GM23248 (cell line): ENCODE measurements around the gene TMBIM4. TPM values are rescaled to one million over a fixed set of nuclear protein-coding genes. Genes with fewer than 3 reads are reported as not detected.

Experiments
- DNase-seq: peaks from one replicate; pipeline ENCODE4 v3.0.0-alpha.2; 2015
- H2AFZ ChIP-seq: fragments of 200-600 bp; sonication (generic); 2 replicates; pipeline ENCODE4 v1.6.1; 2016; ENCODE audit warnings: antibody characterized with exemption
- H3F3A ChIP-seq: fragments of 200-600 bp; sonication (generic); 2 replicates; pipeline ENCODE4 v1.6.1; 2016; ENCODE audit warnings: mild to moderate bottlenecking, antibody characterized with exemption, mixed run types; ENCODE audit not compliant: insufficient read depth
- H3K27ac ChIP-seq: fragments of 200-600 bp; sonication (generic); 2 replicates; pipeline ENCODE4 v1.5.1; 2016; ENCODE audit warnings: mild to moderate bottlenecking
- H3K27me3 ChIP-seq: fragments of 200-600 bp; sonication (generic); replicated peaks from 2 replicates; pipeline ENCODE4 v1.6.1; 2016; ENCODE audit warnings: mild to moderate bottlenecking; ENCODE audit not compliant: insufficient read depth
- H3K36me3 ChIP-seq: fragments of 200-600 bp; sonication (generic); 2 replicates; pipeline ENCODE4 v1.6.1; 2016; ENCODE audit warnings: low read depth, mild to moderate bottlenecking
- H3K4me1 ChIP-seq: fragments of 200-600 bp; sonication (generic); 2 replicates; pipeline ENCODE4 v1.6.1; 2016; ENCODE audit warnings: mild to moderate bottlenecking; ENCODE audit not compliant: insufficient read depth
- H3K4me2 ChIP-seq: fragments of 200-600 bp; sonication (generic); one replicate; pipeline ENCODE4 v1.6.1; 2016; ENCODE audit warnings: mild to moderate bottlenecking; ENCODE audit not compliant: unreplicated experiment
- H3K4me3 ChIP-seq: fragments of 200-600 bp; sonication (generic); 2 replicates; pipeline ENCODE4 v1.5.1; 2016; ENCODE audit warnings: mild to moderate bottlenecking
- H3K79me2 ChIP-seq: fragments of 200-600 bp; sonication (generic); 2 replicates; pipeline ENCODE4 v1.6.1; 2016; ENCODE audit warnings: mild to moderate bottlenecking; ENCODE audit not compliant: insufficient read depth
- H3K9ac ChIP-seq: fragments of 200-600 bp; sonication (generic); 2 replicates; pipeline ENCODE4 v1.6.1; 2016; ENCODE audit warnings: mild to moderate bottlenecking
- H3K9me2 ChIP-seq: fragments of 200-600 bp; sonication (generic); 2 replicates; pipeline ENCODE4 v1.6.1; 2016; ENCODE audit warnings: mixed run types, mild to moderate bottlenecking, moderate library complexity; ENCODE audit not compliant: insufficient read depth
- H3K9me3 ChIP-seq: fragments of 200-600 bp; sonication (generic); one replicate; pipeline ENCODE4 v1.6.1; 2017; ENCODE audit warnings: low read depth
- H4K20me1 ChIP-seq: fragments of 200-600 bp; sonication (generic); 2 replicates; pipeline ENCODE4 v1.6.0; 2016; ENCODE audit not compliant: insufficient read depth
- EZH2 ChIP-seq: fragments of 200-600 bp; sonication (generic); IDR thresholded peaks from 2 replicates; pipeline ENCODE4 v1.6.1; 2018; ENCODE audit warnings: antibody characterized with exemption, mild to moderate bottlenecking; ENCODE audit not compliant: insufficient read depth, poor library complexity, severe bottlenecking
- EZH2phosphoT487 ChIP-seq: fragments of 200-600 bp; sonication (generic); IDR thresholded peaks from 2 replicates; pipeline ENCODE4 v1.6.1; 2018; ENCODE audit warnings: antibody characterized with exemption, moderate library complexity, mild to moderate bottlenecking, low read depth; ENCODE audit not compliant: insufficient read depth
- WGBS, 2 experiments: methylation state at CpG; one replicate each; pipeline ENCODE4 v1.1.6; 2015 to 2017; ENCODE audit warnings: low lambda C conversion rate in 2 of 2, low coverage in 1 of 2; ENCODE audit errors: missing lambda C conversion rate in 2 of 2; 5-methylcytosine and 5-hydroxymethylcytosine counted together
- in situ Hi-C: fragments of 300-500 bp; cut with MboI; formaldehyde crosslinking; loops from 2 replicates; pipeline ENCODE4 v1.15.0; 2020
- polyA plus RNA-seq: library from polyadenylated mRNA; unstranded; fragments of >200 nt; fragmentation: Nextera tagmentation; extraction: Ambion mirVana; gene quantifications from 2 replicates; pipeline ENCODE4 v1.2.1, GENCODE V29; 2016
- total RNA-seq: library from RNA; depleted of rRNA; stranded (reverse); fragments of >200 nt; shearing (Covaris generic); gene quantifications from 2 replicates; pipeline ENCODE4 v1.2.3, GENCODE V29; 2014

TMBIM4 gene
- total and polyA plus RNA-seq, 2 experiments from 2014 or later: 162 to 276 TPM

DNA sequence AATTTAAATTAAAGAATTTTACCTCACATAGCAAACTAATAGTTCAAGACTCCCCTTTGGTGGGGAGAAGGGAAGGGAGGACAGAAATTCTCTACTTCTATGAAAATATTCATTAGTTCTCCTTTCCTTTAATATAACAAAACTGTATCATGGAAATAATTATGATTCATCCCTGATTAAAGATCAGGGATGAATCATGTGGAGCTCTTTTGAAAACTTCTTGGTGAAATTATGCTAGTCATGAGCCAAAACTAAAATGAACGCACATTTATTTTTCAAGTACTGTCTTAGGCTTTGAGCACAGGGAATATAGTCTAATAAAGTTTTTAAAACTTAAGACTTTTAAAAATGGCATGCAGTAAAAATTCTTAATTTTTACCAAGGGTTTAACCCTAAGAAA lies 17.1 kb downstream of the TMBIM4 start:
- peak overlapping the region; percentile 42 for H2AFZ ChIP-seq
- peak overlapping the region; percentile 89 for H3K4me2 ChIP-seq
- no peaks in the 10 kb centered on the region for H3K27me3 ChIP-seq
- DNase-seq: peak; percentile 82
- no peaks in the 10 kb centered on the region for H4K20me1 ChIP-seq
- H3K36me3 ChIP-seq: peaks cover 10% of the 10 kb centered on the region; the same call in 1 of the 2 replicates
- 2 to 7% methylated on average over 1 of the region's 1 CpG for WGBS, 2 experiments
- peaks cover 30% of the 10 kb centered on the region for H3K4me1 ChIP-seq
- peaks cover 68% of the 10 kb centered on the region for H3K79me2 ChIP-seq
- no peaks in the 10 kb centered on the region for H3K9me3 ChIP-seq
- peak overlapping the region; percentile 54 for H3K4me3 ChIP-seq
- in situ Hi-C loops: no loop called here
- peak overlapping the region; percentile 79 for H3K27ac ChIP-seq
- H3K9ac ChIP-seq: peak overlapping the region; percentile 64
- H3K9me2 ChIP-seq: no peaks in the 10 kb centered on the region
- TF ChIP-seq EZH2phosphoT487: no peak
- no peak for TF ChIP-seq EZH2
- H3F3A ChIP-seq: peaks cover 27% of the 10 kb centered on the region

DNA sequence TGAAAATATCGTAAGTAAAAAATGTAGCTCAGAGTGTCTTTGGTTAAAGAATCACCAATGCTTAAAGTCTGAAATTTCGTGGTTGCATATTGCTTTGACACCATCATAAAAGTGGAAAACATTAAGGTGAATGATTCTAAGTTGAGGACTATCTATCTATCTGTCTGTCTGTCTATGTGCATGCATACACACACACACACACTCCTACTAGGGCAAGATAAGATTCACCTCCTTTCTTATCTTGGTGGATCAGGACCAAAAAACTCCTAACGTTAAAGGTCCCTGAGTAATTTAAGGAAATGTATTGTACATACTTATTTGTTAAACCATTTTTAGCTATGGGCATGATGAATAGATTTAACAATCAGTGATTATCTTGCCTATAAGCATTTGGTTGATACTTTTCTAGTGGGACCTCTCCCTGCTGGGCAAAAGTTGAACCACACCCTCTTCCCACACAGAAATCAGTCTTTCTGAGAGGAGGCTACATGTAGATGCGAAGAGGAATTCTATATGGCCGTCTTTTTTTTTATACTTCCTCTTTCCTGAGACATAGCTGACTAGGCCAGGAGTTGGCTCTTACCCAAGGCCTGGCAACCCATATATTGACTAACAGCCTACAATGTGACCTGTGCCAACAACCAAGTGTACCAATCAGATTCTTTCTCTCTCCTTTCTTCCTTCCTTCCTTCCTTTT lies 19.9 kb downstream of the TMBIM4 start:
- H3K9me2 ChIP-seq: no peaks in the 10 kb centered on the region
- peaks cover 22% of the 10 kb centered on the region for H3F3A ChIP-seq

DNA sequence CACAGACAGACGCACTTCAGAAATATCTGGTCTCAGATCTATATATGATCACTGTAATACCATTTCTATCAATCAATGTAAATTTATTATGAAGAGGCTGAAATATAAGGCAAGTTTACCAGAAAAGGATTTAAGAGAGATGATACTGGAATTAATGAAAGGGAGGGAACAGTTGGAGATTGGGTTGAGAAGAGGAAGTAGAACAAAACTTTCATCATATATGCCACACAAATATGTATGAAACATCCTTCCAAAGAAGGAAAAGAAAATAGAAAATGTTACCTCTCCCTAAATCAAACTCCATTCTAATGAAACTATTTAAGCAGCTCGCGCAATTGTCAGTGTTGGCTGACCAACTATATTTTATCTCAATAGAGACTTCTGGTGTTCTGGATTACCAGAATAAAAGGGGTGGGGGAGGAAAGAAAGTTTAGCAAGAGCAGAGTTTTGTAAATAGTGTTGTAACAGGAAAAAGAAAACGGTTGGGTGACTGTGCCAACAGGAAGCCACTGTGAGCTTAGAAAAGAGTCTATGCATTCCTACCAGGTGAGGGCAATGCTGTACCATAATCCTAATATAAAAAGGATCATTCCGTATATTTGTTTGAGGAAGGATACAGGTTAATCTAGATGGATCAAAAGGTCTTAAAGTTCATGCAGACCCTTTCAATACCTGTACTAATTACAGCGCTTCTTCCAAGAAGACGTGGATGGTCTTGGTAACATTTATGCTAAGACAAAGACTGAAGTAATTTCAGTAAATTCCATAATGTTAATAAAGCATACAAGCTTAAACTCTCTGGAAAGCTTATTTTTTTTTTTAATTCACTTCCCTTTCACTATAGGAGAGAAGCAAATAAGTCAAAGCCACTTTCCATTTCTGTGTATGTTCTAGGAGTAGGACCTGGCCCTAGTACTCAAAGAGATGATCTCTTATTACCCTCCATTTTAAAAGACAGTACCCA lies 24.7 kb downstream of the TMBIM4 start:
- Histone ChIP-seq H3K4me2 (no peak overlapping the region), H3K27ac (peak overlapping the region; percentile 28), H3K27me3 (no peaks in the 10 kb centered on the region), H3K36me3 (peaks cover 36% of the 10 kb centered on the region), H3K4me3 (no peak overlapping the region), H3K79me2 (peaks cover 42% of the 10 kb centered on the region), H4K20me1 (no peaks in the 10 kb centered on the region), H2AFZ (peak overlapping the region; percentile 50), H3K9ac (peak overlapping the region; percentile 3; the same call in 1 of the 2 replicates), H3K4me1 (peaks cover 14% of the 10 kb centered on the region), H3K9me3 (no peaks in the 10 kb centered on the region), H3K9me2 (no peaks in the 10 kb centered on the region), H3F3A (peaks cover 17% of the 10 kb centered on the region)
- peak; percentile 82 for DNase-seq
- 62 to 64% methylated on average over 7 of the region's 7 CpGs for WGBS, 2 experiments
- in situ Hi-C loops: loop anchor here (10.0 kb wide), 1 partner anchor 260 kb away; no protein-coding TSS in a partner anchor
- TF ChIP-seq EZH2phosphoT487: no peak
- TF ChIP-seq EZH2: no peak

More for the DNA sequence above, 19.9 kb downstream of the TMBIM4 start:
- Histone ChIP-seq H3K27ac (no peak overlapping the region), H4K20me1 (no peaks in the 10 kb centered on the region), H3K79me2 (peaks cover 40% of the 10 kb centered on the region), H2AFZ (no peak overlapping the region), H3K4me1 (peaks cover 35% of the 10 kb centered on the region), H3K9me3 (no peaks in the 10 kb centered on the region), H3K27me3 (no peaks in the 10 kb centered on the region), H3K4me3 (no peak overlapping the region), H3K36me3 (peaks cover 10% of the 10 kb centered on the region; the same call in 1 of the 2 replicates), H3K4me2 (no peak overlapping the region), H3K9ac (no peak overlapping the region)
- no peak for TF ChIP-seq EZH2
- TF ChIP-seq EZH2phosphoT487: no peak
- WGBS, 2 experiments: 85 to 90% methylated on average over 5 of the region's 5 CpGs
- no peak for DNase-seq
- in situ Hi-C loops: loop anchor here (10.0 kb wide), 1 partner anchor 255 kb away; no protein-coding TSS in a partner anchor

DNA sequence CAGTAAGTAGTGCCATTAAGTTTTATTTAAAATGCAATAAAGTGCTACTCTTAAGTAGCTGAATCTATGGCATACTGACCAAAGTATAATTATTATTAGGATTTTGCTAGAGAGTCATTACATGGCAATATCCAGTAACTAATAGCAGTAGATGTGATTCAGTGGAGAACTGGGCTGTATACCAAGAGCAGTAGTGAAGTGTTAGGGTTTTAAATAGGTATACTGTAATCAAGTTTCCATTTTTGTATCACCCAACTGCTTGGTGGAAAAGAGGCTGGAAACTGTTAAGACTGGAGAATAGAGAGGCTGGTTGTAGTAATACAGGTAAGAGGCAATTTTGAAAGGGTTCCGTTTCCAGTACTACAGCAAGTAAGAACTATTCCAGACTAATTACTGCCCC lies 25.9 kb downstream of the TMBIM4 start:
- DNase-seq: no peak
- WGBS, 2 experiments: 100% methylated on average over 1 of the region's 1 CpG
- no peaks in the 10 kb centered on the region for H3K9me3 ChIP-seq
- no peak overlapping the region for H3K9ac ChIP-seq
- H3K27ac ChIP-seq: no peak overlapping the region
- H3K27me3 ChIP-seq: no peaks in the 10 kb centered on the region
- H3F3A ChIP-seq: peaks cover 17% of the 10 kb centered on the region
- H3K4me2 ChIP-seq: no peak overlapping the region
- H3K79me2 ChIP-seq: peaks cover 51% of the 10 kb centered on the region
- H3K9me2 ChIP-seq: no peaks in the 10 kb centered on the region
- H3K4me3 ChIP-seq: no peak overlapping the region
- peaks cover 14% of the 10 kb centered on the region for H3K4me1 ChIP-seq
- H2AFZ ChIP-seq: no peak overlapping the region
- TF ChIP-seq EZH2 (no peak), EZH2phosphoT487 (no peak)
- peaks cover 43% of the 10 kb centered on the region for H3K36me3 ChIP-seq
- in situ Hi-C loops: loop anchor here (10.0 kb wide), 1 partner anchor 261 kb away; no protein-coding TSS in a partner anchor
- H4K20me1 ChIP-seq: no peaks in the 10 kb centered on the region
